OCI-LY1 (cell line): ENCODE data around the gene TRIM2.

ENCODE experiments used
- H2AFZ ChIP-seq: fragments of 200-600 bp; sonication (generic), shearing (Covaris generic); 2 replicates; pipeline ENCODE4 v1.6.0; 2014; ENCODE audit warnings: antibody characterized with exemption, mild to moderate bottlenecking, low read length
- H3F3A ChIP-seq: fragments of 200-600 bp; sonication (generic), shearing (Covaris generic); 2 replicates; pipeline ENCODE4 v1.6.0; 2014; ENCODE audit warnings: mild to moderate bottlenecking, antibody characterized with exemption, low read length, moderate library complexity; ENCODE audit not compliant: insufficient read depth
- H3K27ac ChIP-seq: fragments of 200-600 bp; sonication (generic); 2 replicates; pipeline ENCODE4 v1.5.1; 2014; ENCODE audit warnings: low read length, mixed run types, mild to moderate bottlenecking, low read depth; ENCODE audit not compliant: poor library complexity, severe bottlenecking
- H3K27me3 ChIP-seq: fragments of 200-600 bp; sonication (generic); 2 replicates; pipeline ENCODE4 v1.6.0; 2014; ENCODE audit warnings: antibody characterized with exemption, mild to moderate bottlenecking, low read length, moderate library complexity; ENCODE audit not compliant: insufficient read depth
- H3K36me3 ChIP-seq: fragments of 200-600 bp; sonication (generic); 2 replicates; pipeline ENCODE4 v1.6.1; 2014; ENCODE audit warnings: mild to moderate bottlenecking, antibody characterized with exemption, low read length, moderate library complexity, mixed read lengths; ENCODE audit not compliant: insufficient read depth
- H3K4me1 ChIP-seq: fragments of 200-600 bp; sonication (generic); 2 replicates; pipeline ENCODE4 v1.5.1; 2014; ENCODE audit warnings: mild to moderate bottlenecking, low read length, moderate library complexity; ENCODE audit not compliant: insufficient read depth, severe bottlenecking
- H3K4me2 ChIP-seq: fragments of 200-600 bp; sonication (generic), shearing (Covaris generic); 2 replicates; pipeline ENCODE4 v1.6.1; 2014; ENCODE audit warnings: low read length
- H3K4me3 ChIP-seq: fragments of 200-600 bp; sonication (generic); 2 replicates; pipeline ENCODE4 v1.5.1; 2014; ENCODE audit warnings: low read length, low read depth, mild to moderate bottlenecking, mixed read lengths; ENCODE audit not compliant: poor library complexity, severe bottlenecking
- H3K79me2 ChIP-seq: fragments of 200-600 bp; shearing (Covaris generic); 2 replicates; pipeline ENCODE4 v1.6.1; 2016; ENCODE audit warnings: mixed run types, low read length, mixed read lengths; ENCODE audit not compliant: insufficient read depth
- H3K9ac ChIP-seq: fragments of 200-600 bp; sonication (generic), shearing (Covaris generic); 2 replicates; pipeline ENCODE4 v1.6.1; 2014; ENCODE audit warnings: mild to moderate bottlenecking, low read length, mixed read lengths
- H3K9me2 ChIP-seq: fragments of 200-600 bp; sonication (generic), shearing (Covaris generic); 2 replicates; pipeline ENCODE4 v1.6.1; 2014; ENCODE audit warnings: low read depth, mild to moderate bottlenecking, low read length, mixed read lengths
- H3K9me3 ChIP-seq: fragments of 200-600 bp; shearing (Covaris generic); 2 replicates; pipeline ENCODE4 v1.6.1; 2014; ENCODE audit warnings: low read length, mixed read lengths
- H4K20me1 ChIP-seq: fragments of 200-600 bp; sonication (generic), shearing (Covaris generic); 2 replicates; pipeline ENCODE4 v1.6.0; 2016; ENCODE audit warnings: mild to moderate bottlenecking, low read length; ENCODE audit not compliant: insufficient read depth
- EZH2 ChIP-seq: fragments of 200-600 bp; sonication (generic), shearing (Covaris generic); IDR thresholded peaks from 2 replicates; pipeline ENCODE4 v1.8.0; 2017; ENCODE audit warnings: borderline replicate concordance, mixed run types, mild to moderate bottlenecking, antibody characterized with exemption, low read length, moderate library complexity, mixed read lengths
- TF ChIP-seq, protein P1 (sequence below): fragments of 200-600 bp; sonication (generic), shearing (Covaris generic); IDR thresholded peaks from 2 replicates; pipeline ENCODE4 v1.5.1; 2017; ENCODE audit warnings: mild to moderate bottlenecking, antibody characterized with exemption, low read length, moderate library complexity, mixed read lengths

The TRIM2 gene

GRCh38 chr4:153243468-153243867 lies 39.2 kb downstream of the TRIM2 start:
- TF ChIP-seq EZH2, result no peak
- TF ChIP-seq, protein P1, sequence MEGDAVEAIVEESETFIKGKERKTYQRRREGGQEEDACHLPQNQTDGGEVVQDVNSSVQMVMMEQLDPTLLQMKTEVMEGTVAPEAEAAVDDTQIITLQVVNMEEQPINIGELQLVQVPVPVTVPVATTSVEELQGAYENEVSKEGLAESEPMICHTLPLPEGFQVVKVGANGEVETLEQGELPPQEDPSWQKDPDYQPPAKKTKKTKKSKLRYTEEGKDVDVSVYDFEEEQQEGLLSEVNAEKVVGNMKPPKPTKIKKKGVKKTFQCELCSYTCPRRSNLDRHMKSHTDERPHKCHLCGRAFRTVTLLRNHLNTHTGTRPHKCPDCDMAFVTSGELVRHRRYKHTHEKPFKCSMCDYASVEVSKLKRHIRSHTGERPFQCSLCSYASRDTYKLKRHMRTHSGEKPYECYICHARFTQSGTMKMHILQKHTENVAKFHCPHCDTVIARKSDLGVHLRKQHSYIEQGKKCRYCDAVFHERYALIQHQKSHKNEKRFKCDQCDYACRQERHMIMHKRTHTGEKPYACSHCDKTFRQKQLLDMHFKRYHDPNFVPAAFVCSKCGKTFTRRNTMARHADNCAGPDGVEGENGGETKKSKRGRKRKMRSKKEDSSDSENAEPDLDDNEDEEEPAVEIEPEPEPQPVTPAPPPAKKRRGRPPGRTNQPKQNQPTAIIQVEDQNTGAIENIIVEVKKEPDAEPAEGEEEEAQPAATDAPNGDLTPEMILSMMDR, result no peak
- peaks cover under 1% of the 10 kb centered on the region for H3K4me1 ChIP-seq

GRCh38 chr4:153244969-153245368 lies 40.7 kb downstream of the TRIM2 start:
- H3K79me2 ChIP-seq, result no peaks in the 10 kb centered on the region
- no peaks in the 10 kb centered on the region for H3K9me2 ChIP-seq
- no peaks in the 10 kb centered on the region for H3K27me3 ChIP-seq
- H4K20me1 ChIP-seq, result no peaks in the 10 kb centered on the region
- no peak overlapping the region for H3K27ac ChIP-seq
- no peaks in the 10 kb centered on the region for H3K36me3 ChIP-seq
- H3F3A ChIP-seq, result no peaks in the 10 kb centered on the region
- H3K9ac ChIP-seq, result no peak overlapping the region
- H3K4me1 ChIP-seq, result peaks cover 15% of the 10 kb centered on the region
- no peak overlapping the region for H3K4me3 ChIP-seq
- TF ChIP-seq, protein P1, result no peak
- TF ChIP-seq EZH2, result no peak
- H2AFZ ChIP-seq, result no peak overlapping the region
- no peaks in the 10 kb centered on the region for H3K9me3 ChIP-seq
- H3K4me2 ChIP-seq, result no peak overlapping the region

More at GRCh38 chr4:153243468-153243867, 39.2 kb downstream of the TRIM2 start:
- H3K79me2 ChIP-seq, result no peaks in the 10 kb centered on the region
- H3F3A ChIP-seq, result no peaks in the 10 kb centered on the region
- H3K27me3 ChIP-seq, result no peaks in the 10 kb centered on the region
- no peak overlapping the region for H3K27ac ChIP-seq
- H3K9me2 ChIP-seq, result no peaks in the 10 kb centered on the region
- H3K36me3 ChIP-seq, result no peaks in the 10 kb centered on the region
- H2AFZ ChIP-seq, result no peak overlapping the region
- H3K4me2 ChIP-seq, result no peak overlapping the region
- H4K20me1 ChIP-seq, result no peaks in the 10 kb centered on the region
- no peak overlapping the region for H3K4me3 ChIP-seq
- H3K9ac ChIP-seq, result no peak overlapping the region
- no peaks in the 10 kb centered on the region for H3K9me3 ChIP-seq

GRCh38 chr4:153245775-153246174 lies 41.5 kb downstream of the TRIM2 start:
- H4K20me1 ChIP-seq, result no peaks in the 10 kb centered on the region
- no peaks in the 10 kb centered on the region for H3K27me3 ChIP-seq
- no peak overlapping the region for H3K9ac ChIP-seq
- no peak overlapping the region for H2AFZ ChIP-seq
- no peak for TF ChIP-seq EZH2
- H3K9me3 ChIP-seq, result no peaks in the 10 kb centered on the region
- no peaks in the 10 kb centered on the region for H3K9me2 ChIP-seq
- no peaks in the 10 kb centered on the region for H3K36me3 ChIP-seq
- peaks cover 16% of the 10 kb centered on the region for H3K4me1 ChIP-seq
- H3F3A ChIP-seq, result no peaks in the 10 kb centered on the region
- no peak overlapping the region for H3K4me3 ChIP-seq
- no peak overlapping the region for H3K4me2 ChIP-seq
- H3K27ac ChIP-seq, result no peak overlapping the region
- no peaks in the 10 kb centered on the region for H3K79me2 ChIP-seq

- H3K79me2 ChIP-seq, result no peaks in the 10 kb centered on the region
- no peaks in the 10 kb centered on the region for H3K27me3 ChIP-seq
- H3K9me2 ChIP-seq, result no peaks in the 10 kb centered on the region
- TF ChIP-seq, protein P1, result no peak
- TF ChIP-seq EZH2, result no peak
- no peak overlapping the region for H2AFZ ChIP-seq
- peaks cover 16% of the 10 kb centered on the region for H3K4me1 ChIP-seq
- no peak overlapping the region for H3K9ac ChIP-seq
- no peaks in the 10 kb centered on the region for H3K36me3 ChIP-seq
- H3K27ac ChIP-seq, result no peak overlapping the region
- H3F3A ChIP-seq, result no peaks in the 10 kb centered on the region
- no peak overlapping the region for H3K4me3 ChIP-seq
- no peaks in the 10 kb centered on the region for H3K9me3 ChIP-seq
- no peak overlapping the region for H3K4me2 ChIP-seq
- no peaks in the 10 kb centered on the region for H4K20me1 ChIP-seq
These were observed 42.3 kb downstream of the TRIM2 start for GRCh38 chr4:153246446-153247115.
